Prostate gland (tissue), 2 donors: ENCODE results near the gene NOX3. TPM values are rescaled to one million over a fixed set of nuclear protein-coding genes. Genes with fewer than 3 reads are reported as not detected.

Experiments used
- DNase-seq: peaks from one replicate; pipeline ENCODE4 v3.0.0-alpha.2; 2019; ENCODE audit warnings: low spot score
- H3K27ac ChIP-seq, 2 donors: fragments of 200-600 bp; sonication (generic); 2 replicates each; pipeline ENCODE4 v1.5.1; 2017 to 2019
- H3K27me3 ChIP-seq: fragments of 200-600 bp; sonication (generic); replicated peaks from 2 replicates; pipeline ENCODE4 v1.5.1; 2019; ENCODE audit not compliant: insufficient read depth
- H3K36me3 ChIP-seq, 2 donors: fragments of 200-600 bp; sonication (generic); 1 replicate in 1 of 2; 2 replicates in 1 of 2; pipeline versions ENCODE4 v1.5.1 to v1.8.1; 2017 to 2019
- H3K4me1 ChIP-seq: fragments of 200-600 bp; sonication (generic); replicated peaks from 2 replicates; pipeline ENCODE4 v1.5.1; 2019
- H3K4me3 ChIP-seq, 2 donors: fragments of 200-600 bp; sonication (generic); 2 replicates each; pipeline ENCODE4 v1.5.1; 2017 to 2019
- H3K9me3 ChIP-seq: fragments of 200-600 bp; sonication (generic); 2 replicates; pipeline ENCODE4 v1.5.1; 2017
- CTCF ChIP-seq, 4 experiments: fragments of 200-600 bp in 2 of 4; fragments of 450-650 bp in 2 of 4; sonication (generic) in 2 of 4; IDR thresholded peaks; 1 replicate in 3 of 4; 2 replicates in 1 of 4; pipeline ENCODE4 v1.5.1; 2016 to 2019; ENCODE audit warnings: antibody characterized with exemption in 4 of 4, mild to moderate bottlenecking in 2 of 4, moderate library complexity in 2 of 4
- POLR2A ChIP-seq: fragments of 450-650 bp; IDR thresholded peaks from one replicate; pipeline ENCODE4 v1.6.1; 2016; ENCODE audit warnings: antibody characterized with exemption, mild to moderate bottlenecking
- POLR2AphosphoS5 ChIP-seq: sonication (generic); formaldehyde crosslinking; IDR thresholded peaks from one replicate; pipeline ENCODE4 v1.6.1; 2017; ENCODE audit warnings: antibody characterized with exemption
- WGBS: methylation state at CpG from one replicate; pipeline ENCODE4 v1.1.5; 2018; 5-methylcytosine and 5-hydroxymethylcytosine counted together
- intact Hi-C: fragments of 100-400 bp; cut with DNase I; formaldehyde crosslinking; loops from one replicate; pipeline ENCODE4 v1.14.2; 2022
- total RNA-seq, 2 donors: library from RNA; depleted of rRNA; stranded (reverse); fragments of >200 nt; gene quantifications; one replicate each; pipeline ENCODE4 v1.1.0, GENCODE V29; 2016

The NOX3 gene
- total RNA-seq, 2 donors from 2014 or later, result not detected

DNA sequence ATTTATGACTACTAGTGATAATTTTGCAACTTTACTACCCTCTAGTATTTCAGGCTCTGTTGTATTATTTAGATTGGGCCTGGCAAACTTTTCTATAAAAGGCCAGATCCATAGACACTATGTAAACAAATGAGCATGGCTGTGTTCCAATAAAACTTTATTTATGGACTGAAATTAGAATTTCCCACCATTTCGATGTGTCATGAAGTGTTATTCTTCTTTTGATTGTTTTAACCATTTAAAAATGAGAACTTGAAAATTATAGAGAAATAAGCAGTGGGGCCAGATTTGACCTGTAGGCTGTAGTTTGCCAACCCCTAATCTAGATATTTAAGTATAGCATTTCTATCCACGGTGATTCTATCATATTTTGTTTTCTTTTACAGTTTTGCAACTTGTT lies 79.8 kb downstream of the NOX3 start:
- Histone ChIP-seq H3K4me1 (no peaks in the 10 kb centered on the region), H3K27me3 (no peaks in the 10 kb centered on the region), H3K36me3 (no peaks in the 10 kb centered on the region), H3K4me3 (no peak overlapping the region), H3K27ac (no peak overlapping the region), H3K9me3 (no peaks in the 10 kb centered on the region)
- TF ChIP-seq POLR2A, result no peak
- TF ChIP-seq POLR2AphosphoS5, result no peak
- no peak for TF ChIP-seq CTCF (IDR thresholded peaks at IDR 0.05)
- intact Hi-C loops, result no loop called here
- 71% methylated on average over 2 of the region's 2 CpGs for WGBS
- DNase-seq, result no peak

- DNase-seq, result no peak
- Histone ChIP-seq H3K27me3 (no peaks in the 10 kb centered on the region), H3K9me3 (no peaks in the 10 kb centered on the region), H3K4me1 (no peaks in the 10 kb centered on the region), H3K4me3 (no peak overlapping the region), H3K27ac (no peak overlapping the region), H3K36me3 (no peaks in the 10 kb centered on the region)
- WGBS, result 93% methylated on average over 2 of the region's 2 CpGs
- intact Hi-C loops, result no loop called here
- TF ChIP-seq CTCF (IDR thresholded peaks at IDR 0.05), result no peak
- TF ChIP-seq POLR2A, result no peak
- no peak for TF ChIP-seq POLR2AphosphoS5
Measured at GRCh38 chr6:155374681-155375080, 81.0 kb downstream of the NOX3 start.

- no peak for DNase-seq
- Histone ChIP-seq H3K27me3 (no peaks in the 10 kb centered on the region), H3K4me1 (no peaks in the 10 kb centered on the region), H3K36me3 (no peaks in the 10 kb centered on the region), H3K9me3 (no peaks in the 10 kb centered on the region), H3K27ac (no peak overlapping the region), H3K4me3 (no peak overlapping the region)
- TF ChIP-seq POLR2AphosphoS5 (no peak), POLR2A (no peak), CTCF (IDR thresholded peaks at IDR 0.05) (no peak)
- intact Hi-C loops, result no loop called here
- 88% methylated on average over 3 of the region's 3 CpGs for WGBS
Measured at GRCh38 chr6:155373276-155373675, 82.4 kb downstream of the NOX3 start.

GRCh38 chr6:155372256-155372655 lies 83.4 kb downstream of the NOX3 start:
- no peak overlapping the region for H3K27ac ChIP-seq
- no peak overlapping the region for H3K4me3 ChIP-seq
- TF ChIP-seq POLR2A (no peak), CTCF (IDR thresholded peaks at IDR 0.05) (no peak), POLR2AphosphoS5 (no peak)
- DNase-seq, result no peak
- H3K36me3 ChIP-seq, result no peaks in the 10 kb centered on the region
- no peaks in the 10 kb centered on the region for H3K4me1 ChIP-seq
- WGBS, result 97% methylated on average over 4 of the region's 4 CpGs
- H3K9me3 ChIP-seq, result no peaks in the 10 kb centered on the region
- intact Hi-C loops, result no loop called here
- H3K27me3 ChIP-seq, result no peaks in the 10 kb centered on the region

- 33% methylated on average over 5 of the region's 5 CpGs for WGBS
- H3K27ac ChIP-seq, result no peak overlapping the region
- no peaks in the 10 kb centered on the region for H3K36me3 ChIP-seq
- no peak for DNase-seq
- intact Hi-C loops, result no loop called here
- no peak for TF ChIP-seq CTCF (IDR thresholded peaks at IDR 0.05)
- no peaks in the 10 kb centered on the region for H3K9me3 ChIP-seq
- no peaks in the 10 kb centered on the region for H3K4me1 ChIP-seq
- no peaks in the 10 kb centered on the region for H3K27me3 ChIP-seq
- no peak overlapping the region for H3K4me3 ChIP-seq
Measured at GRCh38 chr6:155371230-155371629, 84.4 kb downstream of the NOX3 start.
